ENCODE data around the gene ELAVL3. TPM values are rescaled to one million over a fixed set of nuclear protein-coding genes. Genes with fewer than 3 reads are reported as not detected.
"Not testable (repeated sequence)": the region's sequence is repeated elsewhere in the genome, so short reads cannot be mapped to it uniquely, and the experiment has no call there.

Gene ELAVL3
- total and polyA plus RNA-seq, 4 donors, result 0.15 to 0.34 TPM; not detected in 2

- Histone ChIP-seq H3K9me3 (ENCODE audit: control insufficient read depth in 4 of 4, insufficient read depth in 3 of 4, low read length in 3 of 4) (no peaks in the 10 kb centered on the region), H3K27me3 (ENCODE audit: control insufficient read depth in 3 of 3, insufficient read depth in 3 of 3, low read length in 2 of 3) (peaks cover 0 to 7% (median 0%) of the 10 kb centered on the region in 3 donors), H3K9ac (ENCODE audit: insufficient read depth in 1 of 2, low read length in 2 of 2) (no peak overlapping the region), H3K4me1 (ENCODE audit: control insufficient read depth in 5 of 5, insufficient read depth in 5 of 5, low read length in 5 of 5) (no peaks in the 10 kb centered on the region), H3K36me3 (ENCODE audit: control insufficient read depth in 4 of 4, insufficient read depth in 4 of 4, low read length in 4 of 4) (peaks cover 0 to 1% (median 0%) of the 10 kb centered on the region in 4 donors), H3K27ac (ENCODE audit: low read depth in 1 of 2, low read length in 1 of 2) (no peak overlapping the region), H3K4me3 (no peak overlapping the region)
- no peak for DNase-seq
- TF ChIP-seq CTCF (IDR thresholded peaks at IDR 0.05; ENCODE audit: control extremely low read depth, extremely low read depth), result no peak
- ATAC-seq (ENCODE audit: insufficient read depth, low FRiP score), result no peak
- WGBS, 2 donors, result 73 to 77% methylated on average over 8 of the region's 8 CpGs
Measured at GRCh38 chr19:11410682-11411081, 70.2 kb downstream of the ELAVL3 start.

GRCh38 chr19:11408591-11408990 is 72.3 kb downstream of the ELAVL3 start:
- no peak overlapping the region for H3K9ac ChIP-seq (ENCODE audit: insufficient read depth in 1 of 2, low read length in 2 of 2)
- ATAC-seq (ENCODE audit: insufficient read depth, low FRiP score) (no peak), DNase-seq (no peak)
- TF ChIP-seq CTCF (IDR thresholded peaks at IDR 0.05; ENCODE audit: control extremely low read depth, extremely low read depth), result no peak
- no peak overlapping the region for H3K27ac ChIP-seq (ENCODE audit: low read depth in 1 of 2, low read length in 1 of 2)
- H3K4me3 ChIP-seq, result no peak overlapping the region
- 86 to 93% methylated on average over 4 of the region's 4 CpGs for WGBS, 2 donors
- peaks cover 0 to 1% (median 0%) of the 10 kb centered on the region in 4 donors for H3K36me3 ChIP-seq (ENCODE audit: control insufficient read depth in 4 of 4, insufficient read depth in 4 of 4, low read length in 4 of 4)
- no peaks in the 10 kb centered on the region for H3K9me3 ChIP-seq (ENCODE audit: control insufficient read depth in 4 of 4, insufficient read depth in 3 of 4, low read length in 3 of 4)
- H3K4me1 ChIP-seq (ENCODE audit: control insufficient read depth in 5 of 5, insufficient read depth in 5 of 5, low read length in 5 of 5), result no peaks in the 10 kb centered on the region
- peaks cover 0 to 7% (median 0%) of the 10 kb centered on the region in 3 donors for H3K27me3 ChIP-seq (ENCODE audit: control insufficient read depth in 3 of 3, insufficient read depth in 3 of 3, low read length in 2 of 3)

- H3K27ac ChIP-seq (ENCODE audit: low read depth in 1 of 2, low read length in 1 of 2); H3K36me3 ChIP-seq (ENCODE audit: control insufficient read depth in 4 of 4, insufficient read depth in 4 of 4, low read length in 4 of 4); H3K4me1 ChIP-seq (ENCODE audit: control insufficient read depth in 5 of 5, insufficient read depth in 5 of 5, low read length in 5 of 5); DNase-seq; ATAC-seq (ENCODE audit: insufficient read depth, low FRiP score); H3K4me3 ChIP-seq; H3K9me3 ChIP-seq (ENCODE audit: control insufficient read depth in 4 of 4, insufficient read depth in 3 of 4, low read length in 3 of 4); H3K27me3 ChIP-seq (ENCODE audit: control insufficient read depth in 3 of 3, insufficient read depth in 3 of 3, low read length in 2 of 3); H3K9ac ChIP-seq (ENCODE audit: insufficient read depth in 1 of 2, low read length in 2 of 2): not testable (repeated sequence)
- WGBS, 2 donors, result 61 to 73% methylated on average over 12 of the region's 12 CpGs
Measured at GRCh38 chr19:11406703-11407236, 74.1 kb downstream of the ELAVL3 start.

DNA sequence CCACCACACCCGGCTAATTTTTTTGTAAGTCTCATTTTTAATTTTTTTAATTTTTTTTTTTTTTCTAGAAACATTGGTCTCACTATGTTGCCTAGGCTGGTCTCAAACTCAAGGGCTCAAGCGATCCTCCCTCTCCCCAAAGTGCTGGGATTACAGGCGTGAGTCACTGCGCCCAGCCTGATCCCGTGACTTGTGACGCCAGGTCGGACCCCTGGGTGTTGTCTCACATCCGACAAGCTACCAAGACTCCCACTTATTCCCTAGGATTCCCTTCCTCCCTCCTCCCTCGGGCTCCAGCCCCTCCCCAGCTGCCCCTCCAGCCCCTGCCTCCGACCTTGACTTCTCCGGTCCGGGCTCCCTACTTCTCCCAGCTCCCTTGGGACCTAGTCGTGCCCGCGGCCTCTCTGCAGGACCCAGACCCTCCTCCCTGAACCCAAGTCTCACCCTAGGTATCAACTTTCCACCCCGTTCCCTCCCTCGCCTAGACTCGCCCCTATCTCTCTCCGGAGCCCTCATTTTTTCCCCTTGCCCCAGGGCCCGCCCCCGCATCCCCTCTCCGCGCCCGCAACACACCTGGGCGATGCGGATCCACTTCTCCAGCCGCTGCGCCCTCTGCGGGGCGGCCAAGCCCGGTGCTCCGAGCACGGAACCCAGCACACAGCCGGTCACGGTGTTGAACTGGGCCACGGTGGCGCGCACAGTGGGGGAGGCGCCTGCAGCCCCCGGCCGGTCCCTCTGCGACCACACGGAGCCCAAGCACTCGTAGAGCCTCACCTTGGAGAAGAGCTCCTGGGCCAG is 74.8 kb downstream of the ELAVL3 start:
- no peaks in the 10 kb centered on the region for H3K9me3 ChIP-seq (ENCODE audit: control insufficient read depth in 4 of 4, insufficient read depth in 3 of 4, low read length in 3 of 4)
- WGBS, 2 donors, result 37 to 58% methylated on average over 41 to 44 of the region's 44 CpGs
- no peak for TF ChIP-seq CTCF (IDR thresholded peaks at IDR 0.05; ENCODE audit: control extremely low read depth, extremely low read depth)
- H3K27me3 ChIP-seq (ENCODE audit: control insufficient read depth in 3 of 3, insufficient read depth in 3 of 3, low read length in 2 of 3), result peaks cover 0 to 7% (median 0%) of the 10 kb centered on the region in 3 donors
- no peak overlapping the region for H3K4me3 ChIP-seq
- H3K36me3 ChIP-seq (ENCODE audit: control insufficient read depth in 4 of 4, insufficient read depth in 4 of 4, low read length in 4 of 4), result peaks cover 0 to 10% (median 0%) of the 10 kb centered on the region in 4 donors
- H3K9ac ChIP-seq (ENCODE audit: insufficient read depth in 1 of 2, low read length in 2 of 2), result no peak overlapping the region
- H3K4me1 ChIP-seq (ENCODE audit: control insufficient read depth in 5 of 5, insufficient read depth in 5 of 5, low read length in 5 of 5), result no peaks in the 10 kb centered on the region
- DNase-seq (no peak), ATAC-seq (ENCODE audit: insufficient read depth, low FRiP score) (no peak)
- no peak overlapping the region for H3K27ac ChIP-seq (ENCODE audit: low read depth in 1 of 2, low read length in 1 of 2)

Measured in lung (tissue), 12 donors.